ENCODE measurements around the gene GREB1L. TPM values are rescaled to one million over a fixed set of nuclear protein-coding genes. Genes with fewer than 3 reads are reported as not detected.
"Not testable (repeated sequence)": the region's sequence is repeated elsewhere in the genome, so short reads cannot be mapped to it uniquely, and the experiment has no call there.

The GREB1L gene
- total and polyA plus RNA-seq, 2 donors: 0.09 to 0.50 TPM

DNA sequence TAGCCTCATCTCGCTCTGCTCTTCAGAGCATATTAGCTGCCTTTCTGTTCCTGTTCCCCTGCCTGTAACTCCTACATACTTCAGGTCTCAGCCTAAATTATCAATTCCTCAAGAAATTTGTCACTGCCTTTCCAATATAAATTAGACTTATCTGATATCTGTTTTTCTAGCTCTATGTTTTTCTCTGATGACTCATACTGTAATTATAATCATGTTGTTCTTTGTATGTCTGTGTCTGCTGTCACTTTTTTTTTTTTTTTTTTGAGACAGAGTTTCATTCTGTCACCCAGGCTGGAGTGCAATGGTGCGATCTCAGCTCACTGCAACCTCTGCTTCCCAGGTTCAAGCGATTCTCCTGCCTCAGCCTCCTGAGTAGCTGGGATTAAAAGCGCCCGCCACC, 27.6 kb upstream of the GREB1L start:
- H3K27ac ChIP-seq (ENCODE audit: low read depth in 1 of 2, low read length in 1 of 2); H3K36me3 ChIP-seq (ENCODE audit: control insufficient read depth in 2 of 2, insufficient read depth in 2 of 2, low read length in 1 of 2); H3K27me3 ChIP-seq (ENCODE audit: control insufficient read depth in 2 of 2, insufficient read depth in 1 of 2, low read length in 1 of 2); H3K9me3 ChIP-seq (ENCODE audit: control insufficient read depth in 2 of 2, insufficient read depth in 1 of 2, low read length in 1 of 2); H3K4me1 ChIP-seq (ENCODE audit: control insufficient read depth in 2 of 2, insufficient read depth in 2 of 2, low read length in 2 of 2); H3K4me3 ChIP-seq (ENCODE audit: low read length in 2 of 2); DNase-seq (ENCODE audit: low read depth in 6 of 9, low spot score in 9 of 9): not testable (repeated sequence)
- WGBS: 97% methylated on average over 5 of the region's 5 CpGs

DNA sequence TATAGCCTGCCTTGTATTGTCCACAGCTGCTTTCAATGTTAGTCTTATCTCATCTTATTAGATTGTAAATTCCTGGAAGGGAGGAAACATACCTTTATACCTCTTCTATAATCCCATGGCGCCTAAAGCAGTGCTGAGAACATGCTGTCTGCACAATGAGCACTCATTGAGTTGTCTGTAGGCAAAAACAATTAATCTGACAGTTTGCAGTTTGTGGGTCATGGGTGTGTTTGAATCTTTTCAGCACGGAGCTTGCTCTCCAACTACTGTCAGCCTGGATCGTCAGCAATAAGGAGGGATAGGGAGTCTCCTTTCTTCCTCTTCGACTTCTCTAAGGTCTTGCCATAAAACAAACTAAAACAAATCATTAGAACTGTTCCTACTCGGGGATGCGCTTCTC, 26.5 kb upstream of the GREB1L start:
- H3K4me3 ChIP-seq (ENCODE audit: low read length in 2 of 2): no peak overlapping the region
- H3K9me3 ChIP-seq (ENCODE audit: control insufficient read depth in 2 of 2, insufficient read depth in 1 of 2, low read length in 1 of 2): no peaks in the 10 kb centered on the region
- no peaks in the 10 kb centered on the region for H3K4me1 ChIP-seq (ENCODE audit: control insufficient read depth in 2 of 2, insufficient read depth in 2 of 2, low read length in 2 of 2)
- 85% methylated on average over 6 of the region's 6 CpGs for WGBS
- no peaks in the 10 kb centered on the region for H3K27me3 ChIP-seq (ENCODE audit: control insufficient read depth in 2 of 2, insufficient read depth in 1 of 2, low read length in 1 of 2)
- DNase-seq (ENCODE audit: low read depth in 6 of 9, low spot score in 9 of 9): no peak
- H3K27ac ChIP-seq (ENCODE audit: low read depth in 1 of 2, low read length in 1 of 2): no peak overlapping the region
- no peaks in the 10 kb centered on the region for H3K36me3 ChIP-seq (ENCODE audit: control insufficient read depth in 2 of 2, insufficient read depth in 2 of 2, low read length in 1 of 2)

DNA sequence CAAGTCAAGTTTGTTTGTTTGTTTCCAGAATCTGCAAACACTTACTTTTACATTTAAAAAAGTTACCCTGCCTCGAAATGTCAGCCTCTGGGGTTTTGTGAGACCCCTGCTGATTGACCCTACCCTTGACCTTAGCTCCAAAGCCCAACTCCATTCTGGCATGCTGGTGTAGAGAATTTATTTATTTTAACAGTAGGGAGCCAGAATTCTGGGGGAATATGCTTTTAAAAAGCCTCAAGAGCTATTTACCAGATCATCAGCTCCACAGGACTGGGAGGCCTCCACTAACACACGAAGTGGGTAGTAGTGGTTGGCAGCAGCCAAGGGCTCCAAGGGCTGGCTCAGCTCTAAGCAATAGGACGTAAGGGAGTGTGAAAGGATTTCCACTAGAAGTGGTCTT, 23.2 kb upstream of the GREB1L start:
- no peak for DNase-seq (ENCODE audit: low read depth in 6 of 9, low spot score in 9 of 9)
- WGBS: 89% methylated on average over 3 of the region's 3 CpGs
- H3K4me1 ChIP-seq (ENCODE audit: control insufficient read depth in 2 of 2, insufficient read depth in 2 of 2, low read length in 2 of 2): no peaks in the 10 kb centered on the region

DNA sequence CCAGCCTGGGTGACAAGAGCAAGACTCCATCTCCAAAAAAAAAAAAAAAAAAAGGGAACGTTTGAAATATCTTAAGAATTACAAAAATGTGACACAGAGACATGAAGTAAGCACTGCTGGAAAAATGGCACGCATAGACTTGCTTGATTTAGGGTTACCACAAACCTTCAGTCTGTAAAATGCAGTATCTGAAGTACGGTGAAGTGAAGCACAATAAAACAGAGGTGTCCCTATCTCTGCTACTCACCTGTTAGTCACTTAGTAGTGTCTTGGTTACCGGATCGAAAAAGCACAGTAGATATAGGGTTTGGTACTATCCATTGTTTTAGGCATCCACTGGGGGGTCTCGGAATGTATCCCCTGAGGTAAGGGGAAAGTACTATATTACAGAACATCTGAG, 11.6 kb upstream of the GREB1L start:
- Histone ChIP-seq H3K27me3 (ENCODE audit: control insufficient read depth in 2 of 2, insufficient read depth in 1 of 2, low read length in 1 of 2) (no peaks in the 10 kb centered on the region), H3K36me3 (ENCODE audit: control insufficient read depth in 2 of 2, insufficient read depth in 2 of 2, low read length in 1 of 2) (no peaks in the 10 kb centered on the region), H3K4me3 (ENCODE audit: low read length in 2 of 2) (no peak overlapping the region), H3K9me3 (ENCODE audit: control insufficient read depth in 2 of 2, insufficient read depth in 1 of 2, low read length in 1 of 2) (no peaks in the 10 kb centered on the region), H3K4me1 (ENCODE audit: control insufficient read depth in 2 of 2, insufficient read depth in 2 of 2, low read length in 2 of 2) (no peaks in the 10 kb centered on the region), H3K27ac (ENCODE audit: low read depth in 1 of 2, low read length in 1 of 2) (no peak overlapping the region)
- DNase-seq (ENCODE audit: low read depth in 6 of 9, low spot score in 9 of 9): no peak
- 89% methylated on average over 6 of the region's 6 CpGs for WGBS

More for the DNA sequence above, 23.2 kb upstream of the GREB1L start:
- H3K4me3 ChIP-seq (ENCODE audit: low read length in 2 of 2): no peak overlapping the region
- H3K36me3 ChIP-seq (ENCODE audit: control insufficient read depth in 2 of 2, insufficient read depth in 2 of 2, low read length in 1 of 2): no peaks in the 10 kb centered on the region
- H3K27ac ChIP-seq (ENCODE audit: low read depth in 1 of 2, low read length in 1 of 2): no peak overlapping the region
- H3K27me3 ChIP-seq (ENCODE audit: control insufficient read depth in 2 of 2, insufficient read depth in 1 of 2, low read length in 1 of 2): no peaks in the 10 kb centered on the region
- no peaks in the 10 kb centered on the region for H3K9me3 ChIP-seq (ENCODE audit: control insufficient read depth in 2 of 2, insufficient read depth in 1 of 2, low read length in 1 of 2)

DNA sequence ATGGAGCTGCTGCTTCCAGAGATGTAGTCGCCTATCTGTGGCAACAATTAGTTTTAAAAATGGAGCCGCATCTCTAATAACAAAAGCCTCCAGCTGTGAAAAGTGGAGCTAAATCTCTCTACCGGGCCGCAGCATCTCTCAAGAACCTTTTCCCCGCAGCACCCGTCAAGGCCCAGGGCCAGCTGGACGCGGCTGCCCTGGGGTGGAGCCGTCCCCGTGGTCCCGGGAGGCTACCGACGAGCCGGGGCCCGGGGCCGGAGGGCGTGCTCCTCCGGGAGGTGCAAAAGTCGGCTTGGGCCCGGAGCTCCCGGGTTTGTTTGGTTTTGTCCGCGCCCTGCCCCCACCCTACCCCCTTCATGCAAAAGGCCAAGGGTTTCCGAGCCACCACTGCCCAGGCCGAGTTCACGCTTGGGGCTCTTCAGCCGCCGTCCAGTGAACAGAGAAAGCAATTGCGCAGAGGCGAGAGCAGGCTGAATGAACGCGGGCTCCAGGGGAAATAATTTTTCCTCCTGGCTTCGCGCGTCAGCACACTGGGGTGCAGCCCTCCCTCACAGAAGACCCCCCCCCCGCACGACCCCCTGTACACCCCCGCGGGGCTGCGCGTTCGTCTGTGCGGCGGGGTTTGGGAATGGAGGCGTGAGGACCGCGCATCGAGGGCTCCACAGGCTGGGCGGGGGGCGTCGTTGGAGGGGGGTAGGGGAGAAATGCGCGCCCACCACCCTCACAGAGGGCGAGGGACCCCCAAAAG, 557 bp upstream of the GREB1L start:
- no peaks in the 10 kb centered on the region for H3K36me3 ChIP-seq (ENCODE audit: control insufficient read depth in 2 of 2, insufficient read depth in 2 of 2, low read length in 1 of 2)
- DNase-seq (ENCODE audit: low read depth in 6 of 9, low spot score in 9 of 9): no peak
- peak overlapping the region in 1 of 2 donors; percentile 3 for H3K4me3 ChIP-seq (ENCODE audit: low read length in 2 of 2)
- no peak overlapping the region for H3K27ac ChIP-seq (ENCODE audit: low read depth in 1 of 2, low read length in 1 of 2)
- H3K9me3 ChIP-seq (ENCODE audit: control insufficient read depth in 2 of 2, insufficient read depth in 1 of 2, low read length in 1 of 2): peaks cover 0 to 1% of the 10 kb centered on the region in 2 donors
- H3K4me1 ChIP-seq (ENCODE audit: control insufficient read depth in 2 of 2, insufficient read depth in 2 of 2, low read length in 2 of 2): peaks cover 0 to 6% of the 10 kb centered on the region in 2 donors
- 2% methylated on average over 54 of the region's 54 CpGs for WGBS
- peaks cover 44 to 67% of the 10 kb centered on the region in 2 donors for H3K27me3 ChIP-seq (ENCODE audit: control insufficient read depth in 2 of 2, insufficient read depth in 1 of 2, low read length in 1 of 2)

DNA sequence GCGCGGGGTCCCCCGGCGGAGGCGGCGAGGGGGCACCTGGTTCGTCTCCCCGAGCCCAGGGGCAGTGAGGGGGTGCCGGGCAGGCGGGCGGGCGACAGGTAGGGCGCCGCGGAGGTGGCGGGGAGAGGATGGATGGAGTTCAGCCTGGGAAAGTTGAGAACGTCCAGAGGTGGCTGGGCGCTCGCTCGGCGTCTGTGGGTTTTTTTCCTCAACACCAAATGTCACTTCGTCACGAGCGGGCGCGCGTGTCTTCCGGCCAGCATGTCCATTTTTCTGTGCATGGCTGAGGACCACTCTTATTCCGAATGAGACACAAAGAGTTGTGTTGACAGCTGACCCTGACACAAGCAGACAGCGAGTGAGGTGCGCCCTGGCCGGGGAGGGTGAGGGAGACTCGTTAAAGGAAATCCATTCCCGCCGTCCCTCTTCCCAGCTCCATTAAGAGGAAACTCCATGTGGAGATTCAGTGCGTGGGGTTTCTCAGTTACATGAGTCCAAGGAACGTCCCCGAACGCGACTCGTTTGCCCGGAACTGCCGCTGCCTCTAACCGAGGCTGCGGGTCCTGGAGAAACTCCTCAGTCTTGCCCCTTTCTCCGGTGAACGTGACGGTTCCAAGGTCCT, 859 bp downstream of the GREB1L start:
- Histone ChIP-seq H3K4me3 (ENCODE audit: low read length in 2 of 2) (peak overlapping the region in 1 of 2 donors; percentile 15), H3K27ac (ENCODE audit: low read depth in 1 of 2, low read length in 1 of 2) (no peak overlapping the region), H3K9me3 (ENCODE audit: control insufficient read depth in 2 of 2, insufficient read depth in 1 of 2, low read length in 1 of 2) (peaks cover 0 to 1% of the 10 kb centered on the region in 2 donors), H3K4me1 (ENCODE audit: control insufficient read depth in 2 of 2, insufficient read depth in 2 of 2, low read length in 2 of 2) (peaks cover 0 to 6% of the 10 kb centered on the region in 2 donors), H3K36me3 (ENCODE audit: control insufficient read depth in 2 of 2, insufficient read depth in 2 of 2, low read length in 1 of 2) (no peaks in the 10 kb centered on the region), H3K27me3 (ENCODE audit: control insufficient read depth in 2 of 2, insufficient read depth in 1 of 2, low read length in 1 of 2) (peaks cover 44 to 71% of the 10 kb centered on the region in 2 donors)
- WGBS: 4% methylated on average over 48 of the region's 48 CpGs
- no peak for DNase-seq (ENCODE audit: low read depth in 6 of 9, low spot score in 9 of 9)

DNA sequence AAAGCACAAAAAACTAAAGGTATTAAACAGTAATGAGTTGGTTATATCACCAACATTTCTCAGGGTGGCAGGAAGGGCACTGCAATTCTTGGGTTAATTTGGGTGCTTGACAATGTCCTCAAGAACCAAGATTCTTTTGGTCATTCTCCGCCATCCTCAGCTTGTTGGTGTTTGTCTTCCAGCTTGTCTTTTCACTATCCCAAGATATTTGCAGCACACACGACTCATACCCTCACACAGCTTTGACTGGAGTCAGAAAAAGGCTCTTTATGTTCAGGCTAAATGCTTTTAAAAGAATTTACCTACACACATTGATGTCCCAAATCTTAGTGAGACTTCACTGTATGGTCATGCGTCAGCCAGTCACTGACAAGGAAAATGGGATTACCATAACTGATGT, 12.5 kb downstream of the GREB1L start:
- H3K27ac ChIP-seq (ENCODE audit: low read depth in 1 of 2, low read length in 1 of 2): no peak overlapping the region
- DNase-seq (ENCODE audit: low read depth in 6 of 9, low spot score in 9 of 9): no peak
- no peaks in the 10 kb centered on the region for H3K27me3 ChIP-seq (ENCODE audit: control insufficient read depth in 2 of 2, insufficient read depth in 1 of 2, low read length in 1 of 2)
- H3K9me3 ChIP-seq (ENCODE audit: control insufficient read depth in 2 of 2, insufficient read depth in 1 of 2, low read length in 1 of 2): no peaks in the 10 kb centered on the region
- WGBS: 98% methylated on average over 3 of the region's 3 CpGs
- H3K4me3 ChIP-seq (ENCODE audit: low read length in 2 of 2): no peak overlapping the region
- no peaks in the 10 kb centered on the region for H3K36me3 ChIP-seq (ENCODE audit: control insufficient read depth in 2 of 2, insufficient read depth in 2 of 2, low read length in 1 of 2)
- no peaks in the 10 kb centered on the region for H3K4me1 ChIP-seq (ENCODE audit: control insufficient read depth in 2 of 2, insufficient read depth in 2 of 2, low read length in 2 of 2)

DNA sequence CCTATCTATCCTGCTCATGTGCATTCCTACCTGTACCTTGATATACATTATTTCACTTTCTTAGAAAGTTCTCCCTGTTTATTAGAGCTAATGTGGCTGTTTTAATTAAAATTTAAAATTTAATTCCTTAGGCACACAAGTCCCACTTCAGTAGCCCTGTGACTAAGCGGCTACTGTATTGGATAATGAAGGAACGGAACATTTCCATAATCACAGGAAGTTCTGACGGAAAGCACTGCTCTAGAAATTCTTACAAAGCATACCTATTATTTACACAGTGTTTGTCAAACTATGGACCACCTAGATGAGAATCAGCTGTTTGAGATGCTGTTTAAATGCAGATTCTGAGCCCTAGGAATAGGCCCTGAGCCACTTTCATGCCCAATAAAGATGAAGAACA, 13.2 kb downstream of the GREB1L start:
- no peaks in the 10 kb centered on the region for H3K36me3 ChIP-seq (ENCODE audit: control insufficient read depth in 2 of 2, insufficient read depth in 2 of 2, low read length in 1 of 2)
- H3K27me3 ChIP-seq (ENCODE audit: control insufficient read depth in 2 of 2, insufficient read depth in 1 of 2, low read length in 1 of 2): no peaks in the 10 kb centered on the region
- H3K9me3 ChIP-seq (ENCODE audit: control insufficient read depth in 2 of 2, insufficient read depth in 1 of 2, low read length in 1 of 2): no peaks in the 10 kb centered on the region
- H3K27ac ChIP-seq (ENCODE audit: low read depth in 1 of 2, low read length in 1 of 2): no peak overlapping the region
- WGBS: 98% methylated on average over 3 of the region's 3 CpGs
- H3K4me3 ChIP-seq (ENCODE audit: low read length in 2 of 2): no peak overlapping the region
- no peak for DNase-seq (ENCODE audit: low read depth in 6 of 9, low spot score in 9 of 9)
- H3K4me1 ChIP-seq (ENCODE audit: control insufficient read depth in 2 of 2, insufficient read depth in 2 of 2, low read length in 2 of 2): no peaks in the 10 kb centered on the region

DNA sequence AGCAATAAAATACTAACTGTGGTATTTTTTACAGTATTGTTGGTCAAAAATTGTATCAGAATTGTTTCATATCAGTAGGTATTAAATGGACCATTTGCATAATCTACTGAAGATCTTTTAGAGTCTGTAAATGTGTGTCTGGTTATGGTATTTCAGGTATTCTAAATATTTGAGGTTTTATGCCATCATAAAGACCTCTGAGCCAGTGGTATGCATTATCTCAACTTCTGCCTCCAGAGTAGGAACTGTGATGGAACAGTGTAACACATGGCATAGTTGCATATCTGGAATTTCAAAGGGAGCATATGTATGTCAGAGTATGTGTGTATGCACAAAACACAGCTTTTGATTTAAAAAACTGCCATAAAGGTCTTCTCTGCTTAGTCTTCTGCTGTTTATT, 15.4 kb downstream of the GREB1L start:
- no peak for DNase-seq (ENCODE audit: low read depth in 6 of 9, low spot score in 9 of 9)
- Histone ChIP-seq H3K36me3 (ENCODE audit: control insufficient read depth in 2 of 2, insufficient read depth in 2 of 2, low read length in 1 of 2) (no peaks in the 10 kb centered on the region), H3K27me3 (ENCODE audit: control insufficient read depth in 2 of 2, insufficient read depth in 1 of 2, low read length in 1 of 2) (no peaks in the 10 kb centered on the region), H3K9me3 (ENCODE audit: control insufficient read depth in 2 of 2, insufficient read depth in 1 of 2, low read length in 1 of 2) (no peaks in the 10 kb centered on the region), H3K27ac (ENCODE audit: low read depth in 1 of 2, low read length in 1 of 2) (no peak overlapping the region), H3K4me1 (ENCODE audit: control insufficient read depth in 2 of 2, insufficient read depth in 2 of 2, low read length in 2 of 2) (no peaks in the 10 kb centered on the region), H3K4me3 (ENCODE audit: low read length in 2 of 2) (no peak overlapping the region)

Data from thymus (tissue), 11 donors.